Lower leg skin (tissue), 3 donors: ENCODE results near the gene HOXD11.

Source experiments
- POLR2A ChIP-seq, 2 donors: fragments of 450-650 bp; IDR thresholded peaks; one replicate each; pipeline ENCODE4 v1.6.1; 2016 to 2017; ENCODE audit warnings: antibody characterized with exemption in 2 of 2, mild to moderate bottlenecking in 1 of 2, moderate library complexity in 1 of 2
- TF ChIP-seq, protein P1 (sequence below), 3 donors: fragments of 450-650 bp; IDR thresholded peaks; one replicate each; pipeline ENCODE4 v1.5.1; 2016; ENCODE audit warnings: antibody characterized with exemption in 3 of 3, mild to moderate bottlenecking in 3 of 3, moderate library complexity in 2 of 3

DNA sequence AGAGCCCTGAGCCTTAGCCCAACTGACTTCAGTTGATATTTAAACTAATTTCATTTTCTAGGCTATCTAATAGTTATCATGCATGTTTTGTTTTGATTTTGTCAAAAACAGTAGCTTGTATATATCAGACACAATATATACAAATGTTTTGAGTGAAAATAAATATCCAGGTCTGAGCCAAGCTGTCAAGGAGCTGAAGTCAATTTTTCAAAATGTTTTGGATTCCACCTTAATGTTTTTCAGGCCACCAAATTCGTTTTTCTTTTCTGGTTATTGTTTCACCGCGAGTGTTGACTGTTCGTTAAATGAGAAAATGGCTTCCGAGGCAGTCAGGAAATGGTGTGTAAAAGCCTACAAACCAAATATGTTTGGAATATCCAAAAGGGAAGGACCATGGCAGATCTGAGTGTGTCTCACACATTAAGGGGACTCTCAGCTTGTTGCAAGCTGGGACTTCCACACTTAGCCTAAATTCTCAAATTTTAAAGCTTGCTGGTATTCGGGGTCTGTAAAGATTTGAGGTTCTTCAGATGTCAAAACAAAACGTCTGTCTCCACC, 4.7 kb upstream of the HOXD11 start:
- TF ChIP-seq, protein P1, sequence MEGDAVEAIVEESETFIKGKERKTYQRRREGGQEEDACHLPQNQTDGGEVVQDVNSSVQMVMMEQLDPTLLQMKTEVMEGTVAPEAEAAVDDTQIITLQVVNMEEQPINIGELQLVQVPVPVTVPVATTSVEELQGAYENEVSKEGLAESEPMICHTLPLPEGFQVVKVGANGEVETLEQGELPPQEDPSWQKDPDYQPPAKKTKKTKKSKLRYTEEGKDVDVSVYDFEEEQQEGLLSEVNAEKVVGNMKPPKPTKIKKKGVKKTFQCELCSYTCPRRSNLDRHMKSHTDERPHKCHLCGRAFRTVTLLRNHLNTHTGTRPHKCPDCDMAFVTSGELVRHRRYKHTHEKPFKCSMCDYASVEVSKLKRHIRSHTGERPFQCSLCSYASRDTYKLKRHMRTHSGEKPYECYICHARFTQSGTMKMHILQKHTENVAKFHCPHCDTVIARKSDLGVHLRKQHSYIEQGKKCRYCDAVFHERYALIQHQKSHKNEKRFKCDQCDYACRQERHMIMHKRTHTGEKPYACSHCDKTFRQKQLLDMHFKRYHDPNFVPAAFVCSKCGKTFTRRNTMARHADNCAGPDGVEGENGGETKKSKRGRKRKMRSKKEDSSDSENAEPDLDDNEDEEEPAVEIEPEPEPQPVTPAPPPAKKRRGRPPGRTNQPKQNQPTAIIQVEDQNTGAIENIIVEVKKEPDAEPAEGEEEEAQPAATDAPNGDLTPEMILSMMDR (IDR thresholded peaks at IDR 0.05): no peak
- TF ChIP-seq POLR2A (IDR thresholded peaks at IDR 0.05): no peak
